ENCODE results near the gene CENPE.

CENPE gene

DNA sequence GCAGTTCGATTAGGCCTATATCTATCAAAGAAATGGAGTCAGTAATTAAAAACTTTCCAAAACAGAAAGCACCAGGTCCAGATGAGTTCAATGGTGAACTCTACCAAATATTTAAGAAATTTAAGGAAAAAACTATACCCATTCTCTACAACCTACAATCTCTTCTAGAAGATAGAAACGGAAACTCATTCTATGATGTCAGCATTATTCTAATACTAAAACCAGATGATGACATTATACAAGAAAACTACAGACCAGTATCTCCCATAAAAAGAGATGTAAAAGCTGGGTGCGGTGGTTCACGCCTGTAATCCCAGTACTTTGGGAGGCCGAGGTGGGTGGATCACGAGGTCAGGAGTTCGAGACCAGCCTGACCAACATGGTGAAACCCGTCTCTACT lies 69.0 kb downstream of the CENPE start:
- DNase-seq: no peak

GRCh38 chr4:103126126-103126525 lies 72.0 kb downstream of the CENPE start:
- no peak for DNase-seq

- no peak for DNase-seq
These were observed 75.0 kb downstream of the CENPE start for GRCh38 chr4:103123114-103123513.

- DNase-seq: no peak
These were observed 80.0 kb downstream of the CENPE start for GRCh38 chr4:103118166-103118565.

- DNase-seq: no peak
These were observed 86.5 kb downstream of the CENPE start for GRCh38 chr4:103111598-103111997.

DNA sequence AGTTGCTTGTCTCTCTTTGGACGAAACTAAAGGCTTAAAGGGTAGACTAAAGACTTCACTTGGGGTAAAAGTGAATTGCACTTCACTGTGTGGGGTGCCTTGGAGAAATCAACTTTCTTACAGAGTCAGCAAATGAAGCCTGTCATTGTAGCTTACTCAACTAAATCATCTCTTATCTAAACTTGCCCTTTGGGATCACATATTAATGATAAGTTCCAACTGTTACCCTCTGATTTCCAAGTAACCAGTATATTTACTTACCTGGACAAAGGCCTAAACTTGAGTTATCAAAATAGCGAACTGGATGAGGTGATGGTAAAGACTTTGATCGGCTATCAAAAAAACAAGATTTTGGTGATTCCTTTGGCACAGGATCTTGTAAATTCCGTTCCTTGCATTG lies 89.6 kb downstream of the CENPE start:
- no peak for DNase-seq

GRCh38 chr4:103105558-103106356 lies 92.4 kb downstream of the CENPE start:
- no peak for DNase-seq

DNA sequence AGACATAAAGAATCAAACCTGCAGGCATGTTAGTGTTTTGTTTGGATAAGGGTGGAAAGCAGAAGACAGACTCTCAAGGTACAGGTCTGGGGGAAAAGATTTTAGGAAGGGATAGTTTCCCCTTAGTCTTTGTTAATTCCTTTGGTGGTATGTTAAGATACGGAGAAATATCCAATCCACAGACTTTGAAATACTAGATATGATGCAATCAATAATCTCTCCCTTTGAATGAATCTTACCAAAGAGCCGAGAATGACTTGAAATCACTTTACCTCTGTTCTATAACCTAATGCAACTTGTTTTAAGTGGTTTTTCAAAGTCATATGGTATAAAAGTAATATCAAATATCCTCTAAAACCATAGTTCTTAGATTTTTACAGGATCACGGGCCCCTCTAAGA lies 93.3 kb downstream of the CENPE start:
- DNase-seq: no peak

DNA sequence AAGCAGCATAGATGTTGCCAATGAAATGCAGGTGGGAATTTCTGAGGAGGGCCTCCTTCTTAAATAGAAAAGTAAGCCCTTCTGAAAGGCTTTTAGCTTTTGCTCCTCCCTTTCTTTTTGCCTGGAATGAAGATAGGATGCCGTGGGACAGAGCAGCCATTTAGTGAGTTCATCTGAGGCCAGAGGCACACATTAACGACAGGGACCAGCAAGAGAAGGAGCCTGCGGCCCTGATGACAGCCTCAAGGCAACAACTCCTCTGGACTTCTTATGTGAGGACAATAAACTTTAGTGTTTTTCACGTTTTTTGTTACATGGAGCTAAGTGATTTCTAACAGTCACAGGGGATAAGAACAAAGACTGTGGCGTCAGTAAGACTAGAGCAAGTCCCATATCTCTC lies 97.5 kb downstream of the CENPE start:
- DNase-seq: no peak

DNA sequence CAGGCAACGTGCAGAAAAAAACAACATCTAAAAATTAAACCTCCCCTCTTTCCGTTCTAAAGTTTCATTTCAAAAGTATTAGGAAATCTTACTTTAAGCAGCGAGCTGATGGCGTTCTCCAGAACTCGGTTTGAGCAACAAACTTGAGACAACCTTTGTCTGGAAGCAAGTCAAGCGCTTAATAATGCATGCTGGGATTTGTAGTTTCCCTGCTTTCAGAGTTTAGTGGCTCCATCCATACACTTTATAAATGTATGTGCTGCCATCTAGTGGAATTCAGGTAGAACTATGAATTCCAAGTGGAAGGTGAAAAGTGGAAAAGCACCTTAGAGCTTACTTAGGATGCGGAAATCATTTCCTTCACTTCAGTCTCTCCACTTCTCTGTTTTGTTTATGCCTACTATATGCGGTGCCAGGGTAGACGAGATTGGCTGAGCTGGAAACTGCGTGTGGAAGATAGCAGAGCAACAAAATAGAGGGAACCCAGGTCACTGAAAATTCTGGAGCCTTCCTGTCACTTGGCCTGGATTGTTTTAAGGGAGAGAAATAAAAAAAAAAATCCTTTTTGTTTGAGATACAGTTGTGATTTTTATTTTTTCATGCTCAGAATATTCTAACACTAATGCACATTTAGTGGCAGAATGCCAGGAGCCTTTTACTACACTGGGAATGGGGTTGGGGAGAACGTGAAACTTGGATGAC lies 98.3 kb downstream of the CENPE start, which contains the start of gene BDH2:
Gene BDH2, minus strand, starts transcription at position 144 of the 702 bp plus-strand sequence. CDS start 3,580 bp downstream, outside the sequence.
- DNase-seq: no peak

GRCh38 chr4:103098756-103099440 lies 99.2 kb downstream of the CENPE start:
- no peak for DNase-seq

GRCh38 chr4:103098341-103098740 lies 99.8 kb downstream of the CENPE start:
- no peak for DNase-seq

DNA sequence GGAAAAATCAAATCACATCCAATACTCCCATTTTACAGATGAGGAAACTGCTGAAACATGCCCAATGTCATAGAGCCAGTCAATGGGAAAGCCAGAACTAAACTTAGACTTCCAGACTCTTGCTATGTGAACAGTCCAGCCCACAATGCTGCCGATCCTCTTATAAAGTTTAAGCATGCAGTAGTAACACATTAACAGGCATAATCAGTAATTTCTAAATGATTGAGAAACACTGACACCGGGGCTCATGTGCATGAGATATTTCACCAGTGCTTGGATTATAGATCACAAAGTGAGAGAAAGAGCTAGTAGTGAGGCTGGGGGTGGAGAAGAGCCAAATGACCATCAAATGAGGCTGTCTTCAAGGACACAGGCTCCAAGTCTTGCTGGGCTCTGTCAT lies 101.0 kb downstream of the CENPE start:
- no peak for DNase-seq

DNA sequence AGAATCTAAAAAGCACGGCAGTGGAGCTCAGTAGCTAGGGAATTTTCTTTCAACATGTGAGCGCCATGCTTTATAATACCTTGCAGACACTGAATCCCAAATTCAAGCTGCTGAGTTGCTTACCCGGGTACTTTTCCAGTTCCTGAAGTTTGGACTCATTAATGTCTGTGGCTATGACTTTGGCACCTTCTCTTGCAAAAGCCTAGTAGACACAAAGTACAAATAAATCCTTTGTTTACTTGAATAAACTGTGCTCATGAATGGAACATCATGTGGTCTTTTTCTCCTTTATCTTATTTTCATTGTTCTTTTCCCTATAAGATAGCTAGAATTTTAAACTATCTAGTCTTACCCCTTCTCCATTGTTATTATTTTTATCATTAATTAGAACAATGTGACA lies 103.1 kb downstream of the CENPE start:
- DNase-seq: no peak

- no peak for DNase-seq
These were observed 105.9 kb downstream of the CENPE start for GRCh38 chr4:103092245-103092644.

GRCh38 chr4:103091601-103092223 lies 106.4 kb downstream of the CENPE start:
- DNase-seq: no peak

- no peak for DNase-seq
These were observed 108.7 kb downstream of the CENPE start for GRCh38 chr4:103089481-103089880.

DNA sequence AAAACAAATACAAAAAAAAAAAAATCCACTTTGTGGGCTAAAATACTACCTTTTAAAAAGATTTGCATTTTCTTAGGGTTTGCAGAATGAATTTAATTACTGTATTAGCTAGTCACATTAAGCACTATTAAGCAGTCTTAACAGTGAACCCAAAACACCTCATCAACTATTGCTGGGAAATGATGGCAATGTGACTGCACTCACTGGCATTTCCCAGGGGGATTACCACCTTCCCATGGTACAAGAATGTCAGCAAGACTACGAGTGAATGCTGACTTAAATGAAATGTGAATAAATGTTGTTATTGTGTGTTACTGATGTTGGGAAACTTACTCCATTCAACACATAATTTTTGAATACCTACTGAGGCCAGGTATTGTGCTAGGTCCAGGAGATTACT lies 111.6 kb downstream of the CENPE start:
- DNase-seq: no peak

- DNase-seq: no peak
These were observed 112.5 kb downstream of the CENPE start for GRCh38 chr4:103085555-103086196.

DNA sequence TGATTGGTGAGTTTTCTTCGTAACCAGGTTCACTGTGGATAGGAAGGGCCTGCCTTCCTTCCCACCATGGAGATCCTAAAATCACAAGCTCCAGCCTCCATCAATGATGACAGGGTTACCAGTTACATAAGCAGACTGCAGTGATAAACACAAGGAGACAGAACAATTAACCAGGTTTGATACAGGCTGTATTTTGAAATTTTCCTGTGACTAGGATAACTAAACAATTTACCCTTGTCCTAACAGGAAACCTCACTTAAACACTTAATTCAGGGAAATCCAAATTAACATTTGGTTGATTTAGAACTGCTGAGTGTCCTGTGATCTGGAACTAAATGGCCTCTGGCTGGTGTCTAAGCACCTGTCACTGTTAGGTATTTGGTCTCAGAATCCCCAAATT lies 118.5 kb downstream of the CENPE start:
- no peak for DNase-seq

DNA sequence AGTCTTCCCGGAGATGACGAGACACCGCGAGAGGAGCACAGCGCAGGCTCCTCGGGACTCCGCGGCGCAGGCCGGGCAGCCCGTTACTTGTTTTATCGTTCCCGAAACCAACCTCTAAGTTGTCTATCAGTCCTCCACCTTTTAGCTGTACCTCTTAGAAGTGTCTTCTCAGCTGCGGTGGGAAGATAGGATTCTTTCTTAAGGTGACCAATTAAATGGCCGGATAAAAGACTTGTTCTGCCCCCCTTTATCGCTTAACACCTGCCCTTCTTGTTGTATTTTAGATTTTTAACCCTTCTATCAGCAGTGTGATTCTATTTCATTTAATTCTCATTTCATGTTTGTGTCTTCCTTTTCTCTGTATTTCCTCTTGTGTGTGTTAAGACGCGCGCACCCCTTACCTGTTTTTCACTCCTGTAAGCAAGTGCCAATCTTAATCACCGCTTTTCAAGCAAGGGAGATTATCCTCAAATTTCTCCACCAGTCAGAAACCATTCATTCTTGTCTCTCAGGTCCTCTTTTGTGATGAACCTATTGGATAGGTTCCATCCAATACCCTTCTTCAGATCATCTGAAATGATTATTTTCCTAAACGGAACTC lies 121.3 kb downstream of the CENPE start, which contains the start of gene SLC9B2:
Gene SLC9B2, minus strand, starts transcription at position 15 of the 601 bp plus-strand sequence. CDS start 9,211 bp downstream, outside the sequence.
- no peak for DNase-seq
